VCaP (cell line): ENCODE results near the gene VOPP1.

ENCODE experiments used
- H3K27ac ChIP-seq: fragments of 450-650 bp; 2 replicates; pipeline ENCODE4 v1.5.1; 2017
- CTCF ChIP-seq: fragments of 450-650 bp; conservative IDR thresholded peaks from 2 replicates; pipeline ENCODE4 v1.5.1; 2017; ENCODE audit warnings: mild to moderate bottlenecking, moderate library complexity

VOPP1 gene

GRCh38 chr7:55439627-55440026, 132.7 kb downstream of the VOPP1 start:
- no peak for TF ChIP-seq CTCF
- H3K27ac ChIP-seq = peak overlapping the region; percentile 49

GRCh38 chr7:55438757-55439525, 133.4 kb downstream of the VOPP1 start:
- H3K27ac ChIP-seq = peak overlapping the region; percentile 49
- no peak for TF ChIP-seq CTCF

- H3K27ac ChIP-seq = peak overlapping the region; percentile 49
- TF ChIP-seq CTCF = no peak
Observed at GRCh38 chr7:55438085-55438756, 134.1 kb downstream of the VOPP1 start.

GRCh38 chr7:55437375-55437774, 134.9 kb downstream of the VOPP1 start:
- no peak for TF ChIP-seq CTCF
- no peak overlapping the region for H3K27ac ChIP-seq

GRCh38 chr7:55436457-55436856, 135.8 kb downstream of the VOPP1 start:
- H3K27ac ChIP-seq = no peak overlapping the region
- no peak for TF ChIP-seq CTCF

GRCh38 chr7:55435466-55435865, 136.8 kb downstream of the VOPP1 start:
- no peak for TF ChIP-seq CTCF
- H3K27ac ChIP-seq = no peak overlapping the region

- peak overlapping the region; percentile 89 for H3K27ac ChIP-seq
- TF ChIP-seq CTCF = peak; percentile 91
Observed at GRCh38 chr7:55432939-55433784, 139.1 kb downstream of the VOPP1 start.
